ENCODE results near the gene REM1.

- TF ChIP-seq CTCF (IDR thresholded peaks at IDR 0.05; ENCODE audit: low read depth, low read length, poor library complexity, severe bottlenecking): no peak
- TF ChIP-seq EZH2phosphoT487 (IDR thresholded peaks at IDR 0.05; ENCODE audit: borderline replicate concordance, low read length): no peak
Observed at GRCh38 chr20:31449511-31450414, 25.3 kb upstream of the REM1 start.

Data from DOHH2 (cell line).